GM19395 (cell line): ENCODE results near the gene SPATA24.
"Not testable (repeated sequence)": the region's sequence is repeated elsewhere in the genome, so short reads cannot be mapped to it uniquely, and the experiment has no call there.

Experiments
- ATAC-seq: cut with Tn5 transposase; IDR thresholded peaks from one replicate; pipeline ENCODE4 v1.9.1; 2021; ENCODE audit warnings: mild to moderate bottlenecking, moderate library complexity; ENCODE audit not compliant: unreplicated experiment

Gene SPATA24

DNA sequence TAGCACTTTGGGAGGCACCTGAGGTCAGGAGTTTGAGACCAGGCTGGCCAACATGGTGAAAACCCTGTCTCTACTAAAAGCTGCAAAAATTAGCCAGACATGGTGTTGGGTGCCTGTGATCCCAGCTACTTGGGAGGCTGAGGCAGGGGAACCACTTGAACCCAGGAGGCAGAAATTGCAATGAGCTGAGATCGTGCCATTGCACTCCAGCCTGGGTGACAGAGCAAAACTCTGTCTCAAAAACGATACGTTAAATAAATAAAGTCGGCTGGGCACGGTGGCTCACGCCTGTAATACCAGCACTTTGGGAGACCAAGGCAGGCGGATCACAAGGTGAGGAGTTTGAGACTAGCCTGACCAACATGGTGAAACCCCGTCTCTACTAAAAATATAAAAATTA lies 48.0 kb downstream of the SPATA24 start:
- not testable (repeated sequence) for ATAC-seq

DNA sequence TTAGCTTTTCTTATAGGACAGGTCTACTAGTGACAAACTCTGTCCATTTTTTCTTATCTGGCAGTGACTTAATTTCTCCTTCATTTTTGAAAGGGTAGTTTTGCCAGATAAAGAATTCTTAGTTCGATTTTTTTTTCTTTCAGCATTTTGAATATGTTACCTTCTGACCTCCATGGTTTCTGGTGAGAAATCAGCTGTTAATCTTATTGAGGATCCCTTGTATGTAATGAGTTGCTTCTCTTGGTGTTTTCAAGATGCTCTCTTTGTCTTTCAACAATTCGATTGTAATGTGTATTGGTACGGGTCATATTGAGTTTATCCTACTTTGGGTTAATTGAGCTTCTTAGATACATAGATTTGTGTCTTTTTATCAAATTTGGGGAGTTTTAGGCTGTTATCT lies 49.7 kb downstream of the SPATA24 start:
- ATAC-seq: no peak

DNA sequence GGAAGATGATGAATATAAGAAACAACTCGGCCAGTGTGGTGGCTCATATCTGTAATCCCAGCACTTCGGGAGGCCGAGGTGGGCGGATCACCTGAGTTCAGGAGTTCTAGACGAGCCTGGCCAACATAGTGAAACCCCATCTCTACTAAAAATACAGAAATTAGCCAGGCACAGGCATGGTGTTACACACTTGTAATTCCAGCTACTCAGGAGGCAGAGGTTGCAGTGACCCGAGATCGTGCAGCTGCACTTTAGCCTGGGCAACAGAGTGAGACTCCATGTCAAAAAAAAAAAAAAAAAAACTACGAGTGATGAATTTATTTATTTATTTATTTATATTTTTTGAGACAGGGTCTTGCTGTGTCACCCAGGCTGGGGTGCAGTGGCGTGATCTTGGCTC lies 56.0 kb downstream of the SPATA24 start:
- not testable (repeated sequence) for ATAC-seq
